ENCODE data around the gene ZNF609. TPM values are rescaled to one million over a fixed set of nuclear protein-coding genes. Genes with fewer than 3 reads are reported as not detected.

The ZNF609 gene
- total RNA-seq, 4 donors from 2014 or later, result 25.2 to 45.5 (median 32.6) TPM

DNA sequence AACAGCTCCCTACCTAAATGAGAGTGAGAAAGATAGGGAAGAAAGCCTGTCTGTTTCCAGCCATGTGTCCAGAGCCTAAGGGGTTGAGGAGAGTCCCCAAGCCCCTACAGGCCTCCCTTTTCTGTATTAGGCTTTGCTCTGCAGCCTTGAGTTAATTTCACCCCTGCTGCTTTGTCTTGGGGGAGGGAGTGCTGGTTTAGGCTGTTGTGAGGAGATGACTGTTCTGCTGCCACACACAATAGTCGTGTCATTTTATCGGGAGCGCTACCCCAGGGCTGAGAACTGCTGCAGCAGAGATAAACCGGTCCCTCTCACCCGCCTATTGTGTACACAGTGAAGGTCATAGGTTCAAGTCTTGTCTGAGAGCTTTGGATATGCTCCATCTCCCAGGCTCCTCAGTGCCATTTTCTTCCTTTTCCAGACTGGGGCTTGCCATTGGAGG is 1.4 kb downstream of the ZNF609 start:
- H3K4me3 ChIP-seq (replicated peaks in 1 of 3), result peak overlapping the region in 1 of 3 donors; percentile 82
- H3K27ac ChIP-seq, result peak overlapping the region; percentile 74 to 89 (median 85)
- H3K36me3 ChIP-seq, result no peaks in the 10 kb centered on the region
- 5 to 13% methylated on average over 5 of the region's 5 CpGs for WGBS, 2 donors
- peak; percentile 15 to 18 for DNase-seq
- peaks cover 32 to 64% of the 10 kb centered on the region in 2 donors for H3K4me1 ChIP-seq
- intact Hi-C loops (cut with DNase I), result no loop called here
- TF ChIP-seq, protein P1, sequence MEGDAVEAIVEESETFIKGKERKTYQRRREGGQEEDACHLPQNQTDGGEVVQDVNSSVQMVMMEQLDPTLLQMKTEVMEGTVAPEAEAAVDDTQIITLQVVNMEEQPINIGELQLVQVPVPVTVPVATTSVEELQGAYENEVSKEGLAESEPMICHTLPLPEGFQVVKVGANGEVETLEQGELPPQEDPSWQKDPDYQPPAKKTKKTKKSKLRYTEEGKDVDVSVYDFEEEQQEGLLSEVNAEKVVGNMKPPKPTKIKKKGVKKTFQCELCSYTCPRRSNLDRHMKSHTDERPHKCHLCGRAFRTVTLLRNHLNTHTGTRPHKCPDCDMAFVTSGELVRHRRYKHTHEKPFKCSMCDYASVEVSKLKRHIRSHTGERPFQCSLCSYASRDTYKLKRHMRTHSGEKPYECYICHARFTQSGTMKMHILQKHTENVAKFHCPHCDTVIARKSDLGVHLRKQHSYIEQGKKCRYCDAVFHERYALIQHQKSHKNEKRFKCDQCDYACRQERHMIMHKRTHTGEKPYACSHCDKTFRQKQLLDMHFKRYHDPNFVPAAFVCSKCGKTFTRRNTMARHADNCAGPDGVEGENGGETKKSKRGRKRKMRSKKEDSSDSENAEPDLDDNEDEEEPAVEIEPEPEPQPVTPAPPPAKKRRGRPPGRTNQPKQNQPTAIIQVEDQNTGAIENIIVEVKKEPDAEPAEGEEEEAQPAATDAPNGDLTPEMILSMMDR (IDR thresholded peaks at IDR 0.05), result peak in 1 of 6 experiments; percentile 0
- no peak for TF ChIP-seq POLR2A (IDR thresholded peaks at IDR 0.05)
- H3K27me3 ChIP-seq, result no peaks in the 10 kb centered on the region
- H3K9me3 ChIP-seq, result no peaks in the 10 kb centered on the region

GRCh38 chr15:64462492-64462891 is 2.1 kb downstream of the ZNF609 start:
- DNase-seq, result no peak
- Histone ChIP-seq H3K9me3 (no peaks in the 10 kb centered on the region), H3K36me3 (no peaks in the 10 kb centered on the region), H3K27me3 (no peaks in the 10 kb centered on the region), H3K4me1 (peaks cover 38 to 71% of the 10 kb centered on the region in 2 donors), H3K4me3 (replicated peaks in 1 of 3) (no peak overlapping the region), H3K27ac (peak overlapping the region in 1 of 3 donors; percentile 85)
- intact Hi-C loops (cut with DNase I), result no loop called here
- TF ChIP-seq, protein P1 (IDR thresholded peaks at IDR 0.05), result no peak
- TF ChIP-seq POLR2A (IDR thresholded peaks at IDR 0.05), result no peak

DNA sequence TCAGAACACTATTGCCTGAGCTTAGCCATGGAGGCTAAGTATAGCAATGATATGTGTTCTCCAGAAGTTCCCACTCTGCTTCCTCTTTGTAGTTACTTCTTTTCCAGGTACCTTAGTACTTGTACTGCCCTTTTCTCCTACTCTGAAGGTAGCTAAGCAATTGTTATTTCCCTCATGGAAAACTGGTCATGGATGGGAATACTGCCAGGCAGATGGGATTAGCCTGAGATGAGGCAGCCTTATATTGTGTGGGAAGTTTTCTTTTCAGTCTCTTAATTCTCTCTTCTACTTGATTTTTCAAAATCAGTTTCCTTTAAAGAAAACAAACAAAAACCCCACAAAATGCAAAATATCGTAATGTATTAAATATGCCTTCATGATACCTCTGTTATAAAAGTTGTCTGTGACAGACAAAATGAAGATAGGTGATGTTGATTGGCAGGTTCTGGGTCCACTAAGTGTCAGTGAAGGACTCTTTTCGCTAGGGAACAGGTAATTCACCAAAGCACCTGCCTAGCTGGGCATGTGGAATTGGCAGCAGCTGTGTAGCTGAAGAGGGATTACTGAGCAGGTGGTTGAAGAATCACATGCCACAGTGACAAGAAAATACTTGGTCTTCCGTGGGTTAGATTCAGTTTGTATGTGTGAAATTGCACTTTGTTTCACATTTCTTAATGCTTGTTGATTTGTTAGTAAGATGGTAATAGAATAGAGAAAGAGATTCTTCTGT is 4.1 kb downstream of the ZNF609 start:
- intact Hi-C loops (cut with DNase I), result no loop called here
- Histone ChIP-seq H3K27me3 (no peaks in the 10 kb centered on the region), H3K36me3 (no peaks in the 10 kb centered on the region), H3K4me1 (peaks cover 38 to 69% of the 10 kb centered on the region in 2 donors), H3K27ac (peak overlapping the region; percentile 12 to 64 (median 37)), H3K4me3 (replicated peaks in 1 of 3) (no peak overlapping the region), H3K9me3 (no peaks in the 10 kb centered on the region)
- 42 to 44% methylated on average over 3 of the region's 3 CpGs for WGBS, 2 donors
- no peak for TF ChIP-seq POLR2A (IDR thresholded peaks at IDR 0.05)
- TF ChIP-seq, protein P1 (IDR thresholded peaks at IDR 0.05), result no peak
- DNase-seq, result peak; percentile 75 to 81

DNA sequence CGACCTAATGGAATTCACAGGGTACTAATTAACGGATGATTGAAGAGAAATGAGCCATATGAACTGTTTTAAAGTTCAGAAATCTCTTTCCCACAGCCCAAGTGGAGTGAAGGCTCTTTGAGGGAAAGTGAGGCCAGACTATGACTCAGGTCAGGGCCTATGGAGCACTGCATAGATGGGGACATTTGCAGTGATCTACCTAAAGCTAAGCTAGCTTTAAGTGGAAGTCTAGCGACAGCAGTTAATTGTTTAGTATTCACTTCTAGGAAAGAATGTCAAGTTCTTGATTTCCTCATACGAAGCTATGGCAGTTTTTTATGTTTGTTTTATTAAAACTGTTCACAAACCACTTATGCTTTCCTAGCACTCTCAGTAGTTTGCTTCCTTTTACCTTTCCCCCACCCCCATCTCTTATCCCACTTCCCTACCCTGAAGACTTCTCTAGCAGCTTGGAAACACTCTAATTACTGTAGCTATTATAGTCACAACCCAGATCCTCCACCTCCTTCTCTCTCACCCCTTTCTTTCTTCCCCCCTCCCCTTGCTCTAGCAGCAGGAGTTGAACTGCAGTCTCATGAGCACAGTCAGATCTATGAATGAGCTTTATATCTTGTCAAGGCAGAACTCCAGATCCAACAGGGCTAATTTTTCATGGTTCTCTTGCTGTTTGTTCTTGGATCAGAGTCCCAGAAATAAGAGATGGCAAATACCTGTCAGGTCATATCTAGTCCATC is 6.2 kb downstream of the ZNF609 start:
- intact Hi-C loops (cut with DNase I), result no loop called here
- Histone ChIP-seq H3K9me3 (no peaks in the 10 kb centered on the region), H3K4me1 (peaks cover 36 to 61% of the 10 kb centered on the region in 2 donors), H3K27ac (peak overlapping the region in 2 of 3 donors; percentile 11 to 30), H3K4me3 (replicated peaks in 1 of 3) (no peak overlapping the region), H3K27me3 (no peaks in the 10 kb centered on the region), H3K36me3 (no peaks in the 10 kb centered on the region)
- no peak for DNase-seq
- TF ChIP-seq, protein P1 (IDR thresholded peaks at IDR 0.05), result no peak
- no peak for TF ChIP-seq POLR2A (IDR thresholded peaks at IDR 0.05)
- 42 to 55% methylated on average over 4 of the region's 4 CpGs for WGBS, 2 donors

DNA sequence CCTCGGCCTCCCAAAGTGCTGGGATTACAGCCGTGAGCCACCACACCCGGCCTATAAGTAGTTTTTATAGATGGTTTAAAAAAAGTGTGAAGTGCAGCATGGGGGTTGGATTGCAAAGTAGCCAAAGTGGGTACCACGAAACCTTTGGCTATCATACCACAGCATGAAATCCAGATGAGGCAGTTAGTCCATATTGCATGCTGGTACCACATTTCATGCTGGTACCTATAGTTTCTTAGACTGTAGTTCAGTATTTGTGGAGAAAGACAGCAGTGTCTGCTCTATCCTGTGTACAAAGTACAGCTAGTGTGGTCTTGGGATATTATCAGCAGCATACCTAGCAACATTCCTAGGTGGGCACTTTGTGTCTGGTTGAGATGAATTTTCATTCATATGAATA is 11.8 kb downstream of the ZNF609 start:
- DNase-seq, result no peak
- Histone ChIP-seq H3K9me3 (no peaks in the 10 kb centered on the region), H3K4me1 (peaks cover 2 to 9% of the 10 kb centered on the region in 2 donors), H3K4me3 (replicated peaks in 1 of 3) (no peak overlapping the region), H3K36me3 (no peaks in the 10 kb centered on the region), H3K27me3 (no peaks in the 10 kb centered on the region), H3K27ac (no peak overlapping the region)
- TF ChIP-seq POLR2A (IDR thresholded peaks at IDR 0.05), result no peak
- TF ChIP-seq, protein P1 (IDR thresholded peaks at IDR 0.05), result no peak
- intact Hi-C loops (cut with DNase I), result no loop called here
- WGBS, 2 donors, result 92 to 98% methylated on average over 4 of the region's 4 CpGs
